Measurements from ENCODE around the gene TTC6. TPM values are rescaled to one million over a fixed set of nuclear protein-coding genes. Genes with fewer than 3 reads are reported as not detected.
A peak's percentile ranks its signal among the peaks of the same experiment; 100 is the strongest.

Gene TTC6
- total RNA-seq, 1 donor from 2014 or later, result not detected

GRCh38 chr14:37595809-37596621 lies 586 bp downstream of the TTC6 start:
- peak; percentile 50 for ATAC-seq (ENCODE audit: low read depth)
- H3K27ac Mint-ChIP-seq, result peak overlapping the region; percentile 71

GRCh38 chr14:37596790-37597472 lies 1.5 kb downstream of the TTC6 start:
- CTCF ChIA-PET, result no interaction called here
- H3K4me3 Mint-ChIP-seq, result no peak overlapping the region
- TF ChIP-seq CTCF (IDR thresholded peaks at IDR 0.05), result no peak
- ATAC-seq (ENCODE audit: low read depth) (no peak), DNase-seq (no peak)
- POLR2A ChIA-PET, result no interaction called here
- H3K4me1 Mint-ChIP-seq, result peaks cover 21% of the 10 kb centered on the region
- H3K27me3 Mint-ChIP-seq, result peaks cover 63% of the 10 kb centered on the region
- H3K27ac Mint-ChIP-seq, result no peak overlapping the region
- H3K36me3 Mint-ChIP-seq (ENCODE audit: low read depth), result no peaks in the 10 kb centered on the region
- no peaks in the 10 kb centered on the region for H3K9me3 Mint-ChIP-seq
- intact Hi-C loops (cut with micrococcal nuclease), result loop anchor here (5.0 kb wide), 1 partner anchor 940 kb away; no protein-coding TSS in a partner anchor

More at GRCh38 chr14:37595809-37596621, 586 bp downstream of the TTC6 start:
- Mint-ChIP-seq H3K27me3 (peaks cover 60% of the 10 kb centered on the region), H3K36me3 (ENCODE audit: low read depth) (no peaks in the 10 kb centered on the region), H3K4me1 (peaks cover 21% of the 10 kb centered on the region), H3K9me3 (no peaks in the 10 kb centered on the region), H3K4me3 (peak overlapping the region; percentile 63)
- TF ChIP-seq CTCF (IDR thresholded peaks at IDR 0.05), result no peak
- DNase-seq, result no peak
- ChIA-PET POLR2A (no interaction called here), CTCF (no interaction called here)
- intact Hi-C loops (cut with micrococcal nuclease), result loop anchor here (5.0 kb wide), 1 partner anchor 939 kb away; no protein-coding TSS in a partner anchor

- ChIA-PET POLR2A (no interaction called here), CTCF (no interaction called here)
- H3K9me3 Mint-ChIP-seq, result no peaks in the 10 kb centered on the region
- H3K36me3 Mint-ChIP-seq (ENCODE audit: low read depth), result no peaks in the 10 kb centered on the region
- intact Hi-C loops (cut with micrococcal nuclease), result loop anchor here (5.0 kb wide), 1 partner anchor 940 kb away; no protein-coding TSS in a partner anchor
- H3K27ac Mint-ChIP-seq, result no peak overlapping the region
- no peak for TF ChIP-seq CTCF (IDR thresholded peaks at IDR 0.05)
- H3K27me3 Mint-ChIP-seq, result peaks cover 64% of the 10 kb centered on the region
- peaks cover 21% of the 10 kb centered on the region for H3K4me1 Mint-ChIP-seq
- H3K4me3 Mint-ChIP-seq, result no peak overlapping the region
- no peak for ATAC-seq (ENCODE audit: low read depth)
- no peak for DNase-seq
These were observed 2.1 kb downstream of the TTC6 start for GRCh38 chr14:37597538-37597913.

GRCh38 chr14:37597914-37598746 lies 2.7 kb downstream of the TTC6 start:
- ChIA-PET CTCF (no interaction called here), POLR2A (no interaction called here)
- peaks cover 21% of the 10 kb centered on the region for H3K4me1 Mint-ChIP-seq
- no peak for TF ChIP-seq CTCF (IDR thresholded peaks at IDR 0.05)
- H3K9me3 Mint-ChIP-seq, result no peaks in the 10 kb centered on the region
- no peak overlapping the region for H3K4me3 Mint-ChIP-seq
- no peaks in the 10 kb centered on the region for H3K36me3 Mint-ChIP-seq (ENCODE audit: low read depth)
- peaks cover 63% of the 10 kb centered on the region for H3K27me3 Mint-ChIP-seq
- DNase-seq (no peak), ATAC-seq (ENCODE audit: low read depth) (no peak)
- intact Hi-C loops (cut with micrococcal nuclease), result loop anchor here (5.0 kb wide), 1 partner anchor 941 kb away; no protein-coding TSS in a partner anchor
- H3K27ac Mint-ChIP-seq, result no peak overlapping the region
